Adipose tissue (tissue), 3 donors: ENCODE data around the gene CSF2. TPM values are rescaled to one million over a fixed set of nuclear protein-coding genes. Genes with fewer than 3 reads are reported as not detected.

Experiments
- H3K27ac ChIP-seq: one replicate; pipeline ENCODE4 v1.5.1; 2013; ENCODE audit warnings: low read depth, low read length
- WGBS, 3 donors: extraction: QIAGEN DNeasy Blood & Tissue Kit; methylation state at CpG; one replicate each; pipeline ENCODE4 v1.1.7; 2013; 5-methylcytosine and 5-hydroxymethylcytosine counted together
- polyA plus RNA-seq, 3 donors: library from polyadenylated mRNA; stranded (reverse); fragments of 200-250 nt; gene quantifications; one replicate each; pipeline ENCODE4 v1.2.3, GENCODE V29; 2013
- donor health status: healthy with polysubstance abuse.
- donor health status: Bipolar disorder and iron deficiency.
- donor health status: healthy.

CSF2 gene
- polyA plus RNA-seq, 3 donors, result 0.10 TPM; not detected in 2

GRCh38 chr5:132079619-132080018 lies 6.0 kb downstream of the CSF2 start:
- H3K27ac ChIP-seq, result no peak overlapping the region
- 67 to 93% (median 87%) methylated on average over 3 of the region's 3 CpGs for WGBS, 3 donors

GRCh38 chr5:132080595-132080994 lies 7.0 kb downstream of the CSF2 start:
- H3K27ac ChIP-seq, result no peak overlapping the region
- WGBS, 3 donors, result 65 to 94% (median 93%) methylated on average over 3 of the region's 3 CpGs

DNA sequence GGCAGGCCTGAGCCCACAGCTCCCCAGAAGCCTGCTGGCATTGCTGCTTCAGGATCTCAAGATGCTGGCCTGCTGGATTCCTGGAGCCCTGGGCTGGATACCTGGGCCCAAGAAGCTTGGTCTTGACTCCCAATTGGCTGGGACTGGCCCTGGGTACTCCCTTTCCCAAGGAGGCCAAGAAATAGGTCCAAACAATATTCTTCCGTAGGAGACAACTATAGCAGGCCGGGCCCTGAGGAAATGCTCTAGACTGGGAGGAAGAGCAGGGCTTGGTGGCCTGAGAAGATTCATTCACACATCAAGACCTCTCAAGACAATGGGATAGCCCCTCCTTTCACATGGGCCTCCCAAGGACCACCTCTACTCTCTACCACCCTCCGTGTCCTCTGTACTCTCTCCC lies 7.9 kb downstream of the CSF2 start:
- no peak overlapping the region for H3K27ac ChIP-seq
- 91 to 97% (median 95%) methylated on average over 3 of the region's 3 CpGs for WGBS, 3 donors

GRCh38 chr5:132082329-132083023 lies 8.9 kb downstream of the CSF2 start:
- 89 to 96% (median 92%) methylated on average over 8 of the region's 8 CpGs for WGBS, 3 donors
- no peak overlapping the region for H3K27ac ChIP-seq

GRCh38 chr5:132083071-132083678 lies 9.6 kb downstream of the CSF2 start:
- WGBS, 3 donors, result 73 to 92% (median 79%) methylated on average over 4 of the region's 4 CpGs
- no peak overlapping the region for H3K27ac ChIP-seq

- H3K27ac ChIP-seq, result no peak overlapping the region
- 82 to 87% (median 83%) methylated on average over 4 of the region's 4 CpGs for WGBS, 3 donors
Measured at GRCh38 chr5:132085686-132086085, 12.1 kb downstream of the CSF2 start.

DNA sequence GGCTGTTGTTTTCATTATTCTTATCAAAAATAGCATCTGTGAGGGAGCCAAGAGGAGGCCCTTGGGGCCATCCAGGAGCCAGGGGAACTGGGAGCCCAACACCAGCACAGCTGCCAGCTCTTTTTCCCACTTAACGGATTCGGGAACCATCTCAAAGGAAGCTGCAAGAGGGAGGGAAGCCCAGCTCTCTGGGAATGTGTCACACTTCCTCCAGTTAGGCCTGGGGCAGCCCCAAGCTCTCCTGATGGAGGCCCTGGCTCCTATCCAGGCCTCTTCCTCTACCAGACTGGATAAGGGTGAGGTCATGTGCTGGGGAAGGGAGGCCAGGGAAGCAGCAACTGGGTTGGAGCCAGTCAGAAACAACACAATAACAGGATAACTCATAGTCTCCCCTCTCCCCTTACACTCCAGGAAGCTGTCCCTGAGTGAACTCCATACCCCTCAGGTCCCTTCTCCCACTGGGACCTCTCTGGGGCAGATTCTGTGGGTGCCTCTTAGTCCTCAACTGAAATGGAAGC lies 12.7 kb downstream of the CSF2 start:
- WGBS, 3 donors, result 22 to 64% (median 40%) methylated on average over 2 of the region's 2 CpGs
- H3K27ac ChIP-seq, result no peak overlapping the region

DNA sequence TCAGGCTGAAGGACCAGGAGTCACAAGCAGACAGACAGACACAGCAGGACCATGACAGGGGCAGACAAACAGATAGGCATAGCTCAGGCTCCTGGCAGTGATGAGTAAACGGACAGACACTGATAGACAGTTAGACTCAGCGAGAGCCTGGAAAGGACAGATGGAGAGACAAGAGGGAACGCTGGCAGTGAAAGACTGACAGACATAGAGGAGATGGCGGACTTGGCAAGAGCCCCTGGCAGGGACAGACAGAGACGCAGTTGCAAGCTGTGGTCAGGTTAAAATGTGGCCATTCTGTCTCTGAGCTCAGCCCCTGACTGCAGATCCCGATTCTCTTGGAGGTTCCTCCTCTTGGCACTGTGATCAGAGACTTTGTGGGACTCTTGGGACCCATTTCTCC lies 13.6 kb downstream of the CSF2 start:
- H3K27ac ChIP-seq, result no peak overlapping the region
- whole genome bisulfite sequencing, 3 donors, result 87 to 89% (median 88%) methylated on average over 6 of the region's 6 CpGs

DNA sequence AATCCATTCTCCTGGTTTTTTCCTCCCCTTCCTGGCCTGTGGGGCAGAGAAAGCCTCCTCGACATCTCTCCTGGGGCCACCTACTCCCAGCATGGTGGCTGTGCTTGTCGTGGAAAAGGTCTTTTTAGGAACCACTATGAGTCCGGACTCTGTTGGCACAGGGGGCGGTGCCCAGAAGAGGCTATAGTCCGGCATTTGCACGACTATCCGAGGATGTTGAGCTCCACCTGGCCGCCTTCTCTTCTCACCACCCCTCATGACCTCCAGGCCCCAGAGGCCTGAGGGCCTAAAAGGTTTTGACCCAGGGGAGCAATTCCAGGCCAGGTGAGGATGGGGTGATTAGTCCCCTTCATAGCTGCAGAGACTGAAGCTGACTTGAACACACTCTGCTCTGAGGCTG lies 14.1 kb downstream of the CSF2 start:
- WGBS, 3 donors, result 74 to 85% (median 81%) methylated on average over 8 of the region's 8 CpGs
- no peak overlapping the region for H3K27ac ChIP-seq

DNA sequence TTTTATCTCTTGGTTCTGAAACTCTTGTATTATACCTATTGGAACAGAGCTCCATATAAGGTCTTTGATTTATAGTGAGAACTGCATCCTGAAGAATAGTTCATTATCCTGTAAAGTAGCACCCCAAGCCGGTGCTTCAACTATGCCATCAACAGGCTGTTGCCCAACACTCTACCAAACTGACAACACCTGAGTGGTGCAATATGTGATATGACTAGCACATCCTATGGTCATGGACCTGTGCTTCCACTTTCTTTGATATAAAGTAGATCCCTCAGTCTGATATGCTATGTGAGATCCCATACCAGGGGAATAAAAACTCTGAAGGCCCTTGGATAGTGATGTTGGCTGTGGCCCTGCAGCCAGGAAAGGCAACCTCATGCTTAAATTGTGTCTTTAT lies 15.8 kb downstream of the CSF2 start:
- WGBS, 3 donors, result 69 to 87% (median 74%) methylated on average over 1 of the region's 1 CpG

DNA sequence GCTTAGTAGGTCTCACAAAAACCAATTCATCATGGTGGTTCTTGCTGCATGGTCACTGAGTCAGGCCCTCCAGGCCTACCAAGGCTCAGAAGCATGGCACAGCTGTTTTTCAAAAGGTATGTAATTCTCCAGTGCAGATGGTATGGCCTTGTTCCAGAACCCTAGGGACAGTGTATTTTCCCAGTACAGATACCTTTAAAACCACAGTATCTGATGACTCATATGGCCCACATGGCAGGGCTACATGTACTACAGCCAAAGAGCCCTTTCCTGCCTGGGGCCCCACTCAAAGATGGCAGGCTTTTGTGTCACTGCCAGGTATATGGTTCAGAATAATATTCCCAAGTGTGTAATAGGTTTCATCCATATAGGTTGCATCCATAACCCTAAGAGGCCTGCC lies 16.5 kb downstream of the CSF2 start:
- no peak overlapping the region for H3K27ac ChIP-seq

More for the DNA sequence above, 15.8 kb downstream of the CSF2 start:
- H3K27ac ChIP-seq, result no peak overlapping the region

- WGBS, 3 donors, result 40 to 57% (median 44%) methylated on average over 3 of the region's 3 CpGs
- no peak overlapping the region for H3K27ac ChIP-seq
Measured at GRCh38 chr5:132093271-132093670, 19.7 kb downstream of the CSF2 start.

DNA sequence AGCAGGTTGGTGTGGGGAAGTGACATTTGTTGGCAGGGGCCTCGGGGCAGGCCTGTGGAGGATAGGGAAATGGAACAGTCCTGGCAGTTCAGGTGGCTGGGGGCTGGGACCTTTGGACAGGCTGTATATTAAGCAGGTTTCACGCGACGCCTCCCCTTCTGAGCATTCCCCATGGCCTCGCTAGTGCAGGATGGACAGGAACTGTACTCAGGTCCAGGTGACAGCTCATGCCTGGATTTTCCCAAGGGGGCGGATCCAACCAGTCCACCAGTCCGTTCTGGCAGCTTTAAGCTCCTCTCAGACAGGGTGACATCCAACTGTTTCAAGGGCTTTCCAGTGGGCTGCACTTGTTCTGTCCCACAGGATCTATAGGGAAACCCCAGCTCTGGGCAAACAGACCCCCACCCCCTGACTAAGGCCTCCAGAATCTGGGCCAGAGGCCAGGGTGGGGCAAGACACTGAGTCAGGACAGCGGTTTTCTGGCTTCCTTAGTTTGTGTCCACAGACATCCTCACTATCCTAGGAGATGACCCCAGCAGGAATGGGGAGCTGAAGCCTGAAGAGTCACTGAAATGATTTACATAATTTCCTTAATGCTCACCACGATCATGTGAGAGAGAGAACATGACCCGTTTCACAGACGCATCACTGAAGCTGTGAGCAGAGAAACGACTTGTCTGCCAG lies 20.9 kb downstream of the CSF2 start:
- WGBS, 3 donors, result 52 to 60% (median 55%) methylated on average over 12 of the region's 12 CpGs
- no peak overlapping the region for H3K27ac ChIP-seq

DNA sequence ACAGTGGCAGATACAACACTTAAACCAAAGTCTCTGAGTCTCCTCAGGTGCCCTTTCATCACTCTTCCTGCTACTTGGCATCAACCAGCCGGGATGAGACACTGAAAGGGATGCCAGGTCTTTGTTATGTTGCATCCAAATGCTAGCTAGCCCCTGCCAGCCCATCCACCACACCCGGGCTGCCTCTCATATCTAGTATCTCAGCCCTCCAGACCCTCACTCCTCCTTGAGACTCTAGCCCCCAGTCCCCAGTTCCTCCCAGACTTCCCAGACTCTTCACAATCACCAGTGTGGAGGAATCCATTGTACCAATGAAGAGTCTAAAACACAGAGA lies 21.5 kb downstream of the CSF2 start:
- no peak overlapping the region for H3K27ac ChIP-seq
- 73 to 90% (median 82%) methylated on average over 2 of the region's 2 CpGs for WGBS, 3 donors

DNA sequence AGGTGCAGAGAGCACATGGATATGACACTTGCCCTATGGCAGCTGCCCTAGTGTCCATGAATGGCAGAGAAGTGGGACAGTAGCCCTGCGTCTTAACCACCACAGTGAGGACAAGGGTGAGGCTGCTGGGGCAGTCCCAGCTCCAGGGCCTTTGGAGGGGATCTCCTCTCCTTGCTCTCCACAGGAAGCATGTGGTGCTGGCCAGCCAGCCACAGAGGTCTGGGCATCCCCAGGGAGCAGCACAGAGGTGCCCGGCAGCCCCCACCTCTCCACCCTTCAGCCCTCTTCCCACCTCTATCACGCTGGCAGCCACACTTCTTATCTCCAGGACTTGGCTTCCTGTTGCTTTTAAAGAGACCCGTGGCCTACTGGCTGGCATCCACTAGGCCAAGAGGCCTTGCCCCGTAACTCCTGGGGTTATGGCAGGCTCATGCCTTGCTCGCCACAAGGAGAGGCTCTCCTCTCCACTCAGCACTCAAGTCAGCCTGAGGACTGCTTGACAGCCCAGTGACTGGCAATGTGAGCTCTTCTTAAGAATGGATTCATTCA lies 21.9 kb downstream of the CSF2 start:
- WGBS, 3 donors, result 62 to 73% (median 70%) methylated on average over 6 of the region's 6 CpGs

DNA sequence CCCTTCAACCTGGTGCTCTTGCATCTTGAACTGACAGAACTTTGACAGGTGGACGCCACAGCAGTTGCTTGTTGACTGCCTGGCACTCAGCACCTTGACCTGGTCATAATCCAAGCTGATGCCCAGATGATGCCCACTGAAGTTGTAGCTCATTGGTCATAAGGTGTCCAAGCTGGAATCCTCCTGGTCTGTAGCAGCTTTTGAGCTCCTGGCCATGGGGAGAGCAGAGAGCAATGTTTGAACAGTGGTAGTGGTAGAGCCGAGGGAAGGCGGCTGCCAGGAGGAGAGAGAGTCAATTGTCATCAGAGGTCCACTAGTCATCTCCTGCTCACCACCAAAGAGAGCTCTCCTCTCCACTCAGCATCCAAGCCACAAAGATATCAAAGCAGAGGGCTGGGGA lies 23.3 kb downstream of the CSF2 start:
- no peak overlapping the region for H3K27ac ChIP-seq
- WGBS, 3 donors, result 68 to 94% (median 94%) methylated on average over 3 of the region's 3 CpGs

More for the DNA sequence above, 21.9 kb downstream of the CSF2 start:
- H3K27ac ChIP-seq, result no peak overlapping the region

GRCh38 chr5:132098151-132098594 lies 24.6 kb downstream of the CSF2 start:
- 52 to 83% (median 74%) methylated on average over 5 of the region's 5 CpGs for WGBS, 3 donors
- H3K27ac ChIP-seq, result no peak overlapping the region

DNA sequence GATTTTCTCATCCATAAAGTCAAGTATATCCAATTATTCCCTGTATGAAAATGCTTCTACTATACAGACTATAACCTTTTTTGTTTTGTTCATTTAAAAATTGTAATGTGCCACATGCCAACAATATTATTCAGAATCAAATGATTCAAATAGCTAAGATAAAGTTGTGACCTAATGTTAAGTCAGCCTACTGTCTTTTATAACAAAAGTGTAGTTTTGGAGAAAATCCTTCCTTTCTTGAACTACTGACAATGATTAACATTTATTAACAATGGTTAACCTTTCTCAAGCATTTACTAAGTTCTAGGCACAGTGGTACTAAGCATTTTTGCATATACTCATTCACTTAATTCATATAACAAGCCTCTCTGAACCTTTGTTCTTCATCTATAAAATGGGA lies 25.0 kb downstream of the CSF2 start:
- no peak overlapping the region for H3K27ac ChIP-seq

- H3K27ac ChIP-seq, result no peak overlapping the region
- WGBS, 3 donors, result 49 to 70% (median 69%) methylated on average over 5 of the region's 5 CpGs
Measured at GRCh38 chr5:132099076-132099748, 25.6 kb downstream of the CSF2 start.
